K562 treated with DMSO at 1 percent for 4 hours (cell line): ENCODE results near the gene VWA8. TPM values are rescaled to one million over a fixed set of nuclear protein-coding genes. Genes with fewer than 3 reads are reported as not detected.

Experiments
- total RNA-seq: library from RNA; unstranded; fragments of 300-600 nt; gene quantifications from 2 replicates; pipeline ENCODE4 v1.2.3, GENCODE V29; 2022; ENCODE audit not compliant: insufficient read depth

VWA8 gene
- total RNA-seq, result 4.5 and 5.3 TPM in 2 replicates

GRCh38 chr13:41960637-41961465 lies at the start of gene VWA8:
Gene VWA8, minus strand, starts transcription at chr13:41961109. Its CDS starts 94 bp downstream, at chr13:41961015.

Other genes starting within 250 kb of the VWA8 start
- gene DGKH, start 87.5 kb upstream of the VWA8 start, total RNA-seq, result 0.48 and 0.90 TPM in 2 replicates